ENCODE data around the gene LHFPL2.

The LHFPL2 gene

DNA sequence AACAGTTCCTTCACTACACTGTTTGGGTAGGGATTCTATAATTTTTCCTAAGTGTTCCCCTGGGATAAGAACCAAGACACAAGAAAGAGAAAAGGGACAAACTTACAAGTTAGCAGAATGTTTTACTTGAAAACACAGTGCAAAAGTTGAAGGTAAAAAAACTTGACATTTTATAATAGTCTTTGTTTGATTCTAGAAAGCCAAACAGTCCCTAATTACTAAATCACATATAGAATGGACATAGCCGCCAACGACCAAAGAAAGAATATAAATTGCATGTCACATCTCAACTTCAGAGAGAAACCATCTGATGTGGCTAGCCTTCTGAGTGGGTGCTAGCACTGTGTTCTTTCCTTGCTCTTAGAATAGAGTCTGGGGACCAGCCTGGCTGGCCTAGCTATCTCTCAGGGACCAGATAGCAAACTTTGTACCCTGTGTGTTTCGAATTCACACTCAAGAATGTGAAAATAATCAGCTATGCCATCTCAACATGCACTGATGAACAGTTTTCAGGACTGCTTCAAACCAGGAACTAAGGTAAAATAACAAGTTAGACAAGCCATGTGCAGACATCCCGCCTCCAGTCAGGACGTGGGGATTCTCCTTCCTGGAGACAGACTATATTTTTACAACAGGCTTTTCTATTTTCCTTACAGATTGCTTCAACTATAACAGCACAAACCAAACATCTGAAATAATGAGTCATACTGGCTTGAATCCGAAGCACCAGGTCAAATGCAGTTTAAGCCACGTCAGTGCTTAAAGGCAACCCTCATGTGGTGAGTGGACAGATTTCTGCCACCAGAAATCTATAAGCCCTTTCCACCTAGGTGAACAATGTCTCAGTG lies 53.7 kb downstream of the LHFPL2 start:
- Histone ChIP-seq H3K9me3 (ENCODE audit: control insufficient read depth, insufficient read depth, low read length) (no peaks in the 10 kb centered on the region), H3K4me1 (ENCODE audit: control insufficient read depth, insufficient read depth, low read length) (peaks cover 35% of the 10 kb centered on the region), H3K27ac (ENCODE audit: low read depth, low read length) (no peak overlapping the region), H3K27me3 (ENCODE audit: control insufficient read depth, insufficient read depth, low read length) (no peaks in the 10 kb centered on the region), H3K36me3 (ENCODE audit: control insufficient read depth, insufficient read depth, low read length) (no peaks in the 10 kb centered on the region), H3K9ac (ENCODE audit: low read depth, low read length) (no peak overlapping the region), H3K4me3 (ENCODE audit: low read depth, low read length) (no peak overlapping the region)

DNA sequence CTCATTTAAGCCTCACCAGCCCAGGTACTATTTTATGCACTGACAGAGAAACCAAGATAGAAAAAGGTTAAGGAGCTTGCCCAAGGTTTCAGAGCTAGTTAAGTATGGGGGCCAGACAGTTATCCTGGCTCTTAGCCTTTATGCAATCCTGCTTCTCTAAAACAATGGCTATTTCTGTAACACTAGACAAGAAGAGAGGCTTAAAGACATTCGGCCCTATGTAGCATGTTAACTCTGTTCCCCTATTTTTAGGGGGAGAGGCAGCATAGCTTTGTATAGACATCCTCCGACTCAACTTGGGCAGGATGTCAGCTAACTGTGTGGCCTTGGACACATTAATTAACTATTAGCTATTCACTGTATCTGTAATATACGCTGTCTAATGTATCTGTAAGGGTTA lies 54.6 kb downstream of the LHFPL2 start:
- Histone ChIP-seq H3K4me1 (ENCODE audit: control insufficient read depth, insufficient read depth, low read length) (peaks cover 34% of the 10 kb centered on the region), H3K9ac (ENCODE audit: low read depth, low read length) (no peak overlapping the region), H3K4me3 (ENCODE audit: low read depth, low read length) (no peak overlapping the region), H3K36me3 (ENCODE audit: control insufficient read depth, insufficient read depth, low read length) (no peaks in the 10 kb centered on the region), H3K27ac (ENCODE audit: low read depth, low read length) (no peak overlapping the region), H3K9me3 (ENCODE audit: control insufficient read depth, insufficient read depth, low read length) (no peaks in the 10 kb centered on the region), H3K27me3 (ENCODE audit: control insufficient read depth, insufficient read depth, low read length) (no peaks in the 10 kb centered on the region)

DNA sequence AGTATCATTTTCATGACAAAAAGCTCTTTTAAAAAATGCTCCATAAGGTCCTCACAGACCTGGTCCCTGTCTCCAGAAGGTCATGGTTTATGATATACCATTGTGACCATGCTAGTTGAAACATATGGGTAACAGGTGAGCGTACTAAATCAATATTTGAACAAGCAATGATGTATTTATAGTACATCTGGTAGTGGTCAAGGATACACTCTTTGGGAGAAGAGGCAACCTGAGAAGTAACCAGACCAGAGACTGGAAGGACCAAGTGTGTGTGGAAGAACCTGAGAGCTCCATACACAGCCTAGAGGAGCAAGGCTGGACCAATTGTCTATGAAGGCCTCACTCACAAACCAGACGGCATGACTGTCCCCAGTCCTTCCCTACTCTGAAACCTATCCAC lies 55.1 kb downstream of the LHFPL2 start:
- no peak overlapping the region for H3K4me3 ChIP-seq (ENCODE audit: low read depth, low read length)
- H3K36me3 ChIP-seq (ENCODE audit: control insufficient read depth, insufficient read depth, low read length) = 0 out of 2 replicates have a peak, but pooled peaks cover under 1% of the 10 kb centered on the region
- H3K27ac ChIP-seq (ENCODE audit: low read depth, low read length) = no peak overlapping the region
- H3K9ac ChIP-seq (ENCODE audit: low read depth, low read length) = no peak overlapping the region
- no peaks in the 10 kb centered on the region for H3K9me3 ChIP-seq (ENCODE audit: control insufficient read depth, insufficient read depth, low read length)
- no peaks in the 10 kb centered on the region for H3K27me3 ChIP-seq (ENCODE audit: control insufficient read depth, insufficient read depth, low read length)
- H3K4me1 ChIP-seq (ENCODE audit: control insufficient read depth, insufficient read depth, low read length) = peaks cover 28% of the 10 kb centered on the region

DNA sequence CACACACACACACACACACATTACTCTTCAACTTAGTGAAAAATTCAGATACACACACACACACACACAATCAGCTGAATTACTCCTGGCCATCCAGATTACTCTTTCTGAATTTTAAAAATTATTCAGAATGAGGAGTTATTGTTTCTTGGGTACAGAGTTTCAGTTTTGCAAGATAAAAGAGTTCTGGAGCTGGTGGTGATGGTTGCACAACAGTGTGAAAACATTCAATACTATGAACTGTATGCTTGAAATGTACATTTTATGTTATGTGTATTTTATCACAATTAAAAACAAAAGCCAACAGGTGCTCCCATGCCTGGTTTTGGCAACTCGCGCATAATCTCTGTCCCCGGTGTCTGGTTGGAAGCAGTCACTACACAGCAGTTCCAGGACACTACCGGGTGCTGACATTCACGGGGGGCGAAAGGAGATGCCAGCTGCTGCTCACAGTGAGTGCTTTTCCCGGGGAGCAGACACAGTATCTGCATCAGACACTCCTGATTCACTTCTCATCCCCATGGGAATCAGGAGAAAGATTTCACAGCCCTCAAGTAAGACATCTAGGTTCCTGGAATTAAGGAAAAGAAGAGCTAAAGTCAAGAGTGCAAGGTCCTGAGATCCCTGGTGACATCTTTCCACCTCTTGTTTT lies 55.7 kb downstream of the LHFPL2 start:
- Histone ChIP-seq H3K9ac (ENCODE audit: low read depth, low read length) (no peak overlapping the region), H3K9me3 (ENCODE audit: control insufficient read depth, insufficient read depth, low read length) (no peaks in the 10 kb centered on the region), H3K4me3 (ENCODE audit: low read depth, low read length) (no peak overlapping the region), H3K4me1 (ENCODE audit: control insufficient read depth, insufficient read depth, low read length) (peaks cover 22% of the 10 kb centered on the region), H3K36me3 (ENCODE audit: control insufficient read depth, insufficient read depth, low read length) (0 out of 2 replicates have a peak, but pooled peaks cover 3% of the 10 kb centered on the region), H3K27me3 (ENCODE audit: control insufficient read depth, insufficient read depth, low read length) (no peaks in the 10 kb centered on the region), H3K27ac (ENCODE audit: low read depth, low read length) (no peak overlapping the region)

DNA sequence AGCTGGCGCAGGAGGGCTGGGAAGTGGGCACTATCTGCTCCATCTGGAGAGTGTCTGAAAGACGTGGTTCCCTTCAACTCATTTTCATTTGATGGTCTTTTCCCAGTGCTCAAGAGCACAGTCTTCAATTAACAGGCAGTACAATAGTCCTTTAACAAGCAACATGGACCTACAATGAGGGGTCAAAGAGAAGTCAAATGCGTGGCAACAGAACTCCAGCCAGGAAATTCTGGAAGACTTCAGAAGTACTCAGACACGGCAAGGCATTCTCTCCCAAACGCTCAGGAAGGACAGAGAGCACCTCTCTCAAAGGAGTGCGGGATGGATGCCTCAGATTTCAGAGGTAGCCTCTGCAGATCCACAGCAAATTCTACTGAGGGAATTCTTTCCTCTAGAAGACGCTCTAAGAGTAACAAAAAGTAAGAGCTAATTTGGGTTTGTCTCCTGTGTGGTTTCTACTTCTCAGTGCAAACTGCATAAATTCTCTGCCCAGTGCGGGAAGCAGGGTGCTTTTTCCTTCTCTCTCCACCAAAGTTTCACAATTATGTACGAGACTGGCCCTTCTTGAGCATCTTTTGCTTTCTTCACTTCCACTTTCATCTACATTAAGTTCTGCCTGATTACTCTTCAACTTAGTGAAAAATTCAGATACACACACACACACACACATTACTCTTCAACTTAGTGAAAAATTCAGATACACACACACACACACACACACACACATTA lies 56.4 kb downstream of the LHFPL2 start:
- Histone ChIP-seq H3K4me1 (ENCODE audit: control insufficient read depth, insufficient read depth, low read length) (peaks cover 15% of the 10 kb centered on the region), H3K9me3 (ENCODE audit: control insufficient read depth, insufficient read depth, low read length) (peaks cover 3% of the 10 kb centered on the region; the same call in 1 of the 2 replicates), H3K27ac (ENCODE audit: low read depth, low read length) (no peak overlapping the region), H3K4me3 (ENCODE audit: low read depth, low read length) (no peak overlapping the region), H3K27me3 (ENCODE audit: control insufficient read depth, insufficient read depth, low read length) (no peaks in the 10 kb centered on the region), H3K36me3 (ENCODE audit: control insufficient read depth, insufficient read depth, low read length) (peaks cover 4% of the 10 kb centered on the region; the same call in 1 of the 2 replicates), H3K9ac (ENCODE audit: low read depth, low read length) (no peak overlapping the region)

DNA sequence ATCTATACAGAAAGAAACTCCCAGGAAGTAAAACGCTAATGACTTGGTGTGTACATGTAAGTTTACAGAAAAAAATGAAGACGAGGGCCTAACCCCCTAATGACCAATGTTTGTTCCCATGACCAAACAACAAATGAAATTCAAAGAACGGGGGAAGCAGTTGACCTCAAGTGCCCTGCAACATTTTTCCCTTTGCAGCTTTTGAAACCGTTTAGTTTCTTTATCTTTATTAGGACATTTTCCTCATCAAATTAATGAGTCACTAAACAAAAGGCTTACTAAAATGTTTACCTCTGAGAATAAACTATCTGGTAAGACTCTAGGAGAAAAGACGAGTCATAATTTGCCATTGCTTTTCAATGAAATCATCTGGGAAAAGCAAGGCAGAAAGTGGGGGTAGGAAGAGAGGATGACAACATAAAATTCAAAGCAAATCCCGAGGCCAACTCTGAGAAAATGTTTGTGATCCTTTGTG lies 57.4 kb downstream of the LHFPL2 start:
- Histone ChIP-seq H3K4me1 (ENCODE audit: control insufficient read depth, insufficient read depth, low read length) (peaks cover 15% of the 10 kb centered on the region), H3K27me3 (ENCODE audit: control insufficient read depth, insufficient read depth, low read length) (no peaks in the 10 kb centered on the region), H3K27ac (ENCODE audit: low read depth, low read length) (peak overlapping the region; percentile 28), H3K36me3 (ENCODE audit: control insufficient read depth, insufficient read depth, low read length) (peaks cover 11% of the 10 kb centered on the region), H3K9me3 (ENCODE audit: control insufficient read depth, insufficient read depth, low read length) (peaks cover 12% of the 10 kb centered on the region), H3K9ac (ENCODE audit: low read depth, low read length) (no peak overlapping the region), H3K4me3 (ENCODE audit: low read depth, low read length) (no peak overlapping the region)

DNA sequence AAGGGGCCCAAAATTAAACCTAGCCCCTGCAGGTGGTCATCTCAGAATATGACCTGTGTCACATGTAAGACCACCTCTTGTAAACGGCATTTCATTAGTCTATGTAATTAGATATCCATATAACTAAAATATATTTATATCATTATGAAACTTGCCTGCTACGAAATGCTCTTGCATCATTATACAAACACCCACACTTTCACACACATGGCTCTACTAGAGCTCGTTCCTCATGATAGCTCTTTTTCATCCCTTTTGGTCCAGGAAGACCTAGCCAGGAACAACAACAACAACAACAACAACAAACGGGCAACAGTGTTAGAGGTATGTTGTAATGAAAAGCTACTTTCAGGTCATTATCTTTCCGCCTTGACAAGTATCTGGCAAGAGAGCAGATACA lies 58.6 kb downstream of the LHFPL2 start:
- H3K27ac ChIP-seq (ENCODE audit: low read depth, low read length) = no peak overlapping the region
- no peak overlapping the region for H3K9ac ChIP-seq (ENCODE audit: low read depth, low read length)
- H3K4me3 ChIP-seq (ENCODE audit: low read depth, low read length) = no peak overlapping the region
- peaks cover 15% of the 10 kb centered on the region for H3K4me1 ChIP-seq (ENCODE audit: control insufficient read depth, insufficient read depth, low read length)
- H3K27me3 ChIP-seq (ENCODE audit: control insufficient read depth, insufficient read depth, low read length) = no peaks in the 10 kb centered on the region
- peaks cover 19% of the 10 kb centered on the region for H3K36me3 ChIP-seq (ENCODE audit: control insufficient read depth, insufficient read depth, low read length)
- H3K9me3 ChIP-seq (ENCODE audit: control insufficient read depth, insufficient read depth, low read length) = peaks cover 22% of the 10 kb centered on the region

DNA sequence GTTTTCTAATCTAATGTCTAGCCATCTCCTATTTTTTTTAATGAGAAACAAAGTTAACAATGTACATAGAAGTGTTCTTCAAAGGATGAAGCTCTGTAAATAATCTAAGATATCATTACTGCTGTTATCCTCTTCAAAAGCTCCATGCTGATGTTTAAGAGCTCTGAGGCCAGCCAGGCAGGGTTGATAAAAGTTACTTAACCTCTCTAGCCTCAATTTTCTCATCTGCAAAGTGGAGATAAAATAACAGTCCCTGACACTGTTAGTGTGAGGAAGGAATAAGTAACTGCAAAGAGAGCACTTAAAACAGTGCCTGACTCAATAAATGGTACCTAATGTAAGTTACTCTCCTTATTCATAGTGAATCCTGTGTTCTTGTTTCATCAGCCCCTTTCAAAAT lies 60.1 kb downstream of the LHFPL2 start:
- H3K36me3 ChIP-seq (ENCODE audit: control insufficient read depth, insufficient read depth, low read length) = peaks cover 19% of the 10 kb centered on the region
- H3K27ac ChIP-seq (ENCODE audit: low read depth, low read length) = no peak overlapping the region
- no peak overlapping the region for H3K4me3 ChIP-seq (ENCODE audit: low read depth, low read length)
- no peak overlapping the region for H3K9ac ChIP-seq (ENCODE audit: low read depth, low read length)
- peaks cover 22% of the 10 kb centered on the region for H3K9me3 ChIP-seq (ENCODE audit: control insufficient read depth, insufficient read depth, low read length)
- H3K27me3 ChIP-seq (ENCODE audit: control insufficient read depth, insufficient read depth, low read length) = no peaks in the 10 kb centered on the region
- H3K4me1 ChIP-seq (ENCODE audit: control insufficient read depth, insufficient read depth, low read length) = peaks cover 15% of the 10 kb centered on the region

DNA sequence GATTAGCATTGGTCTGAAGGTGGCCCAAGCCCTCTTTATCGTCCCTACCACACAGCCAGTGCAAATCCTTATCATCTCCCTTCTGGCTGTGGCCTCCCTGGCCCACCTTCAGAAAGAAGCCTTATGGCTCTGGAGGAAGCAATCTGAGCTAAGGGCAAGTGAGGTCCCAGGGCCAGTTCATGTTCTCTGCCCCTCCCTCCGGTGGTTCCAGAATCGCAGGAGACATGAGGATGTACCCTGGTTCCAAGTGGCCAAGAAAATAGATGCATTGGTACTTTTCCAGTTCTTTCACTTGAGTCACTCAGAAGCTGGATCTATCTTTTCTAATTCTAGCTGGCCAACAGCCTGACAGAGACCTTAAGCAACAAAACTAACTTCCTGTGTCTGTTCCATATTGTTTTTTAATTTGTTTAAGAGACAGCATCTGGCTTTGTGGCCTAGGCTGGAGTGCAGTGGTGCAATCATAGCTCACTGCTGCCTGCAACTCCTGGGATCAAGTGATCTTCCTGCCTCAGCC lies 60.7 kb downstream of the LHFPL2 start:
- H3K27me3 ChIP-seq (ENCODE audit: control insufficient read depth, insufficient read depth, low read length) = no peaks in the 10 kb centered on the region
- peaks cover 22% of the 10 kb centered on the region for H3K9me3 ChIP-seq (ENCODE audit: control insufficient read depth, insufficient read depth, low read length)
- H3K27ac ChIP-seq (ENCODE audit: low read depth, low read length) = no peak overlapping the region
- no peak overlapping the region for H3K9ac ChIP-seq (ENCODE audit: low read depth, low read length)
- peaks cover 19% of the 10 kb centered on the region for H3K36me3 ChIP-seq (ENCODE audit: control insufficient read depth, insufficient read depth, low read length)
- peaks cover 11% of the 10 kb centered on the region for H3K4me1 ChIP-seq (ENCODE audit: control insufficient read depth, insufficient read depth, low read length)
- no peak overlapping the region for H3K4me3 ChIP-seq (ENCODE audit: low read depth, low read length)

DNA sequence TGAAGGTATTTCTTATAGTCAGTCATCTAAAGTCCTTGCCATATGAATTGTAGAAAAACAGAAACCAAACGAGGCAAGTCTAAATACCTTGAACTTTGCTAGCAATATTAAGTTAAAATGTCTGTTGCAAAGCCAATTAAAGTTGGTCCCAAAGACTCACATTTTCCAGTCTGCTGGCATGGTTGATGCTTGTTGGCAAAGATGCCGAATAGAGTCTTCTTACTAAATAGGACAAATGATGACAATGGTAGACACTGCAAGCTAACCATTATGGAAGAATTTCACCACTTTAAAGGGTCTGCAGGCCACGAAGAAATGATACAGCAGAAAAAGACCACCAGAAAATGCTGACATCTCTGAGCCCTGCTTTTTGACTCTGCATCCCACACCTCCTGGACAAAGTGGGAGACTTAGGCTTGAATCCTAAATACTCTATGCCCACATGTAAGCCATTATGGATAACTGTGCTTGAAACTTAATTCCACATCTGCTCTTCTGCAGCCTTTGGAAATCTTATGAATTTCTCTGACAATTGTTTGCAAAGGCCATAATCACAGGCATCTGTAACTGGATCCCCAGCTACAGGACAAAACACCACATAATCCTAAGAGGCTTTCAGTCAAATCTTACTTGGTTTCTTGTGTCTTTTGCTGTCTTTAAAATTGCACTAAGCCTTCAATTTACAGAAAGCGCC lies 61.3 kb downstream of the LHFPL2 start:
- Histone ChIP-seq H3K4me3 (ENCODE audit: low read depth, low read length) (no peak overlapping the region), H3K9ac (ENCODE audit: low read depth, low read length) (no peak overlapping the region), H3K4me1 (ENCODE audit: control insufficient read depth, insufficient read depth, low read length) (peaks cover 9% of the 10 kb centered on the region), H3K9me3 (ENCODE audit: control insufficient read depth, insufficient read depth, low read length) (peaks cover 22% of the 10 kb centered on the region), H3K27me3 (ENCODE audit: control insufficient read depth, insufficient read depth, low read length) (no peaks in the 10 kb centered on the region), H3K36me3 (ENCODE audit: control insufficient read depth, insufficient read depth, low read length) (peaks cover 19% of the 10 kb centered on the region), H3K27ac (ENCODE audit: low read depth, low read length) (no peak overlapping the region)
